HUDEP-2 (cell line): Measurements from ENCODE around the gene KCNQ1.

ENCODE experiments used
- DNase-seq, 76 experiments: peaks; one replicate each; lab custom pipeline; 2025; ENCODE audit not compliant: unreplicated experiment in 76 of 76; lab: John Stamatoyannopoulos, UW

Gene KCNQ1

GRCh38 chr11:2724653-2725367, 280.0 kb downstream of the KCNQ1 start:
- no peak for DNase-seq

GRCh38 chr11:2725368-2726300, 280.8 kb downstream of the KCNQ1 start:
- peak in 1 of 76 experiments; percentile 11 for DNase-seq

- DNase-seq: no peak
Observed at GRCh38 chr11:2726964-2727363, 282.2 kb downstream of the KCNQ1 start.

GRCh38 chr11:2728128-2728662, 283.4 kb downstream of the KCNQ1 start:
- DNase-seq: no peak

GRCh38 chr11:2728663-2729332, 284.0 kb downstream of the KCNQ1 start:
- DNase-seq: no peak

GRCh38 chr11:2729841-2730240, 285.0 kb downstream of the KCNQ1 start:
- DNase-seq: no peak

- DNase-seq: no peak
Observed at GRCh38 chr11:2730272-2731129, 285.7 kb downstream of the KCNQ1 start.

- DNase-seq: no peak
Observed at GRCh38 chr11:2731130-2732125, 286.6 kb downstream of the KCNQ1 start.

- DNase-seq: no peak
Observed at GRCh38 chr11:2732261-2732939, 287.6 kb downstream of the KCNQ1 start.

GRCh38 chr11:2732940-2733628, 288.3 kb downstream of the KCNQ1 start:
- DNase-seq: no peak

GRCh38 chr11:2734181-2735052, 289.6 kb downstream of the KCNQ1 start:
- DNase-seq: no peak

- no peak for DNase-seq
Observed at GRCh38 chr11:2735053-2735589, 290.3 kb downstream of the KCNQ1 start.

- DNase-seq: no peak
Observed at GRCh38 chr11:2736577-2737225, 291.9 kb downstream of the KCNQ1 start.

- DNase-seq: no peak
Observed at GRCh38 chr11:2737226-2737590, 292.4 kb downstream of the KCNQ1 start.

- DNase-seq: no peak
Observed at GRCh38 chr11:2737866-2738265, 293.1 kb downstream of the KCNQ1 start.
